Measurements from ENCODE around the gene ZBTB25. TPM values are rescaled to one million over a fixed set of nuclear protein-coding genes. Genes with fewer than 3 reads are reported as not detected.

Gene ZBTB25
- total RNA-seq, 1 donor from 2014 or later: 9.4 TPM

DNA sequence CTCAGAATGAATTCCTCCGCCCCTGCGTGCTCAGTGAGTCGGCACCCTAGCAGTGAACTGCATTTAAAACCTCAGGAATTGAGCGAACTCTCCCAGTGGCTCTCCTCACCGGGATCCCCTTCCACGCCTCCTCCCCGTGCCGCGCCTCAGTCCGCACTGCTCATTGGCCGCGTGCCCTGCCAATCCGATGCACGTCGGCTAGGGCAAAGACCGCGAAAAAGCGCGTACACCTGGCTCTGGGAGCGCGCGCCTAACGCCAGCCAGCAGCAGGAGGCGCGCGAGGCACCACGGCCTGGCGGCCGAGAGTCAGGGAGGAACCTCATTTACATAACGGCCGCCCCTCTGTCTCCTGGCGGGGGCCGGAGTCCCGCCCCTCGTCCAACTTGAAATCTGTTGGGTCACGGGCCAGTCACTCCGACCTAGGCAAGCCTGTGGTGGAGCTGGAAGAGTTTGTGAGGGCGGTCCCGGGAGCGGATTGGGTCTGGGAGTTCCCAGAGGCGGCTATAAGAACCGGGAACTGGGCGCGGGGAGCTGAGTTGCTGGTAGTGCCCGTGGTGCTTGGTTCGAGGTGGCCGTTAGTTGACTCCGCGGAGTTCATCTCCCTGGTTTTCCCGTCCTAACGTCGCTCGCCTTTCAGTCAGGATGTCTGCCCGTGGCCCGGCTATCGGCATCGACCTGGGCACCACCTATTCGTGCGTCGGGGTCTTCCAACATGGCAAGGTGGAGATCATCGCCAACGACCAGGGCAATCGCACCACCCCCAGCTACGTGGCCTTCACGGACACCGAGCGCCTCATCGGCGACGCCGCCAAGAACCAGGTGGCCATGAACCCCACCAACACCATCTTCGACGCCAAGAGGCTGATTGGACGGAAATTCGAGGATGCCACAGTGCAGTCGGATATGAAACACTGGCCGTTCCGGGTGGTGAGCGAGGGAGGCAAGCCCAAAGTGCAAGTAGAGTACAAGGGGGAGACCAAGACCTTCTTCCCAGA, 36.9 kb upstream of the ZBTB25 start, which contains the start of gene HSPA2:
HSPA2 (plus strand) TSS at position 534 of the 995 bp plus-strand sequence; CDS start at position 643, 109 bp downstream.
- TF ChIP-seq, protein P1, sequence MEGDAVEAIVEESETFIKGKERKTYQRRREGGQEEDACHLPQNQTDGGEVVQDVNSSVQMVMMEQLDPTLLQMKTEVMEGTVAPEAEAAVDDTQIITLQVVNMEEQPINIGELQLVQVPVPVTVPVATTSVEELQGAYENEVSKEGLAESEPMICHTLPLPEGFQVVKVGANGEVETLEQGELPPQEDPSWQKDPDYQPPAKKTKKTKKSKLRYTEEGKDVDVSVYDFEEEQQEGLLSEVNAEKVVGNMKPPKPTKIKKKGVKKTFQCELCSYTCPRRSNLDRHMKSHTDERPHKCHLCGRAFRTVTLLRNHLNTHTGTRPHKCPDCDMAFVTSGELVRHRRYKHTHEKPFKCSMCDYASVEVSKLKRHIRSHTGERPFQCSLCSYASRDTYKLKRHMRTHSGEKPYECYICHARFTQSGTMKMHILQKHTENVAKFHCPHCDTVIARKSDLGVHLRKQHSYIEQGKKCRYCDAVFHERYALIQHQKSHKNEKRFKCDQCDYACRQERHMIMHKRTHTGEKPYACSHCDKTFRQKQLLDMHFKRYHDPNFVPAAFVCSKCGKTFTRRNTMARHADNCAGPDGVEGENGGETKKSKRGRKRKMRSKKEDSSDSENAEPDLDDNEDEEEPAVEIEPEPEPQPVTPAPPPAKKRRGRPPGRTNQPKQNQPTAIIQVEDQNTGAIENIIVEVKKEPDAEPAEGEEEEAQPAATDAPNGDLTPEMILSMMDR (IDR thresholded peaks at IDR 0.05; ENCODE audit: partially characterized antibody, unreplicated experiment): peak; percentile 54
- Mint-ChIP-seq H3K9me3 (ENCODE audit: unreplicated experiment) (peaks cover 9% of the 10 kb centered on the region), H3K4me1 (ENCODE audit: low read depth, unreplicated experiment) (peaks cover 15% of the 10 kb centered on the region), H3K27me3 (ENCODE audit: unreplicated experiment) (peaks cover 14% of the 10 kb centered on the region), H3K36me3 (ENCODE audit: unreplicated experiment) (no peaks in the 10 kb centered on the region), H3K27ac (ENCODE audit: unreplicated experiment) (peak within 1 kb of the TSS; percentile 96), H3K4me3 (ENCODE audit: unreplicated experiment) (peak within 1 kb of the TSS; percentile 85)
- peak; percentile 99 for DNase-seq

DNA sequence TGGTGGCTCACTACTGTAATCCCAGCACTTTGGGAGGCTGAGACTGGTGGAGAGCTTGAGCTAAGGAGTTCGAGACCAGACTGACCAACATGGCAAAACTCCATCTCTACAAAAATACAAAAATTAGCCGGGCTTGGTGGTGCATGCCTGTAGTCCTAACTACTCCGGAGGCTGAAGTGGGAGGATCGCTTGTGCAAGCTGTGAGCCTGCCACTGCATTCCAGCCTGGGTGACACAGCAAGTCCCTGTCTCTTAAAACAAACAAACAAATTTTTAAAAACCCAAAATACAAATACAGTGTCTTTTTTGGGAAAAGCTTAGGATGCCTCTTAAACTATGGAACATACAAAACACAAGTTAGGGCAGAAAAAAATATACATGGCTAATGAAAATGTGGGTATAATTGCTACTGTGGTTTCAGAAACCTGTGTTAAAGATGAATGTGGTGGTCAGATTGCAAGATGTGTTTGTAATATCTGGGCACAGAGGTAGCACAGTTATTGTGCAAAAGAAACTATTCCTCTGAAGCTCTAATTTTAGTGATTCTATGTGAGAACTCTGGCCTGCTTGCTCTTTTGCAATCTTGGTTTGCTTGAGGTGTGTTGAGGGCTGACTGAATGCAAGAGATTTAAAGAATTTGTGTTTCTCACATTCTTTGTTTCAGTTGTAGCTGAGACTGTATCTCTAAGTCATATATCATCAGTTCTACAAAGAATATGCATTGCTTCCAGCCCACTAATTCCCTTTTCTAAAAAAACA, 33.0 kb upstream of the ZBTB25 start:
- Mint-ChIP-seq H3K4me3 (ENCODE audit: unreplicated experiment) (no peak overlapping the region), H3K36me3 (ENCODE audit: unreplicated experiment) (no peaks in the 10 kb centered on the region), H3K27me3 (ENCODE audit: unreplicated experiment) (peaks cover 13% of the 10 kb centered on the region), H3K4me1 (ENCODE audit: low read depth, unreplicated experiment) (peaks cover 3% of the 10 kb centered on the region), H3K27ac (ENCODE audit: unreplicated experiment) (no peak overlapping the region), H3K9me3 (ENCODE audit: unreplicated experiment) (peaks cover 7% of the 10 kb centered on the region)
- TF ChIP-seq, protein P1 (IDR thresholded peaks at IDR 0.05; ENCODE audit: partially characterized antibody, unreplicated experiment): no peak
- no peak for DNase-seq

DNA sequence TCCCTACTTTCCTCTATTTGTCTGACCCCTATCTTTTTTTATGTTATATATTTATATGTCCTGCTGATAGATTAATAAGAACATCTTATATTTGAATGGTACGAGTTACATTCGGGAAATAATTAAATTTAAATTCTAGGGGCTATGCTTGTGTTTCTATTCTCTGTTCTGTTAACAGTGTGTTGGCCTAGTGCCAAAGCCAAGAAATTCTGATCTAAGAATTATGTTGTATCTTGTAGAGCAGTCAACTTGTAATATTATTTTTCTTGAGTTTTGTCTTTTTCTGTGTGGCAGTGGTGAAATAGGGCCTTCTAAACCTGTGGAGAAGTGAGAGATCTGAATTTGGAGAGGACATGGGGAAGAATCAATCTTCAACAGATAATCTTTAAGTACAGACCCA, 27.9 kb upstream of the ZBTB25 start:
- Mint-ChIP-seq H3K9me3 (ENCODE audit: unreplicated experiment) (peaks cover 2% of the 10 kb centered on the region), H3K27ac (ENCODE audit: unreplicated experiment) (no peak overlapping the region), H3K27me3 (ENCODE audit: unreplicated experiment) (no peaks in the 10 kb centered on the region), H3K4me3 (ENCODE audit: unreplicated experiment) (no peak overlapping the region), H3K36me3 (ENCODE audit: unreplicated experiment) (no peaks in the 10 kb centered on the region), H3K4me1 (ENCODE audit: low read depth, unreplicated experiment) (peaks cover 2% of the 10 kb centered on the region)
- TF ChIP-seq, protein P1 (IDR thresholded peaks at IDR 0.05; ENCODE audit: partially characterized antibody, unreplicated experiment): no peak
- DNase-seq: no peak

DNA sequence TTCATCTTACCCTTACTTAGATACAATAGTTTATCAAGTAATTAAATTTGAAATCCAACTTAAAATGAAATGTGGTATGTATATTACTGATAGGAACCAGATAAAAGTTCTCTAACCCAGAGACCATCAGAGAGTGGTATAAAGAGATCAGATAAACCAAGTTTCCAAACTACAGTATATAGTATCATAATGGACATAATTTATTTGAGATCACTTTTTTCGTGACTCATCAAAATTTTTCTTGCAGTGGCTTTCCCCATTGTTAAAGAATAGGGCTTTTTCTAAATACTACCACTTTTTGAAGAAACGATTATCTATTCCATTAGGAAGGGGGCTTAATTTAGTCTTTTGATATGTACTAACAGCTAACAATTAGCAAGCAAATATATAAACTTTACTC, 21.7 kb upstream of the ZBTB25 start:
- no peaks in the 10 kb centered on the region for H3K27me3 Mint-ChIP-seq (ENCODE audit: unreplicated experiment)
- no peak overlapping the region for H3K27ac Mint-ChIP-seq (ENCODE audit: unreplicated experiment)
- DNase-seq: no peak
- H3K36me3 Mint-ChIP-seq (ENCODE audit: unreplicated experiment): no peaks in the 10 kb centered on the region
- no peak overlapping the region for H3K4me3 Mint-ChIP-seq (ENCODE audit: unreplicated experiment)
- H3K9me3 Mint-ChIP-seq (ENCODE audit: unreplicated experiment): no peaks in the 10 kb centered on the region
- TF ChIP-seq, protein P1 (IDR thresholded peaks at IDR 0.05; ENCODE audit: partially characterized antibody, unreplicated experiment): no peak
- H3K4me1 Mint-ChIP-seq (ENCODE audit: low read depth, unreplicated experiment): no peaks in the 10 kb centered on the region

Measured in glutamatergic neuron (in vitro differentiated cells).